Activated T-helper 17 cell treated with anti-CD3 and anti-CD28 coated beads, Interleukin-2, amount 50 U/mL, for 72 hours (primary cell): ENCODE data around the gene CFAP43. TPM values are rescaled to one million over a fixed set of nuclear protein-coding genes. Genes with fewer than 3 reads are reported as not detected.
"Not testable (repeated sequence)": the region's sequence is repeated elsewhere in the genome, so short reads cannot be mapped to it uniquely, and the experiment has no call there.

Source experiments
- ATAC-seq: fragments of 150-1000 bp; cut with Tn5 transposase; replicated peaks from 2 replicates; pipeline ENCODE4 v1.10.0; 2021; ENCODE audit warnings: mild to moderate bottlenecking, moderate library complexity
- H3K27ac Mint-ChIP-seq: one replicate; pipeline ENCODE4 v1.8.0; 2022; ENCODE audit warnings: mixed read lengths
- H3K27me3 Mint-ChIP-seq: one replicate; pipeline ENCODE4 v1.8.0; 2022; ENCODE audit warnings: mixed read lengths
- H3K36me3 Mint-ChIP-seq: one replicate; pipeline ENCODE4 v1.8.0; 2022; ENCODE audit warnings: low read depth, mild to moderate bottlenecking, mixed read lengths
- H3K4me1 Mint-ChIP-seq: one replicate; pipeline ENCODE4 v1.8.0; 2022; ENCODE audit warnings: mixed read lengths
- H3K4me3 Mint-ChIP-seq: one replicate; pipeline ENCODE4 v1.8.0; 2022; ENCODE audit warnings: mild to moderate bottlenecking, mixed read lengths
- H3K9me3 Mint-ChIP-seq: one replicate; pipeline ENCODE4 v1.8.0; 2022; ENCODE audit warnings: mixed read lengths
- total RNA-seq, 2 donors: library from RNA; stranded (reverse); gene quantifications; one replicate each; pipeline ENCODE4 v1.2.3, GENCODE V29; 2022

CFAP43 gene
- total RNA-seq, 2 donors from 2014 or later = 0.16 TPM; not detected in 1

DNA sequence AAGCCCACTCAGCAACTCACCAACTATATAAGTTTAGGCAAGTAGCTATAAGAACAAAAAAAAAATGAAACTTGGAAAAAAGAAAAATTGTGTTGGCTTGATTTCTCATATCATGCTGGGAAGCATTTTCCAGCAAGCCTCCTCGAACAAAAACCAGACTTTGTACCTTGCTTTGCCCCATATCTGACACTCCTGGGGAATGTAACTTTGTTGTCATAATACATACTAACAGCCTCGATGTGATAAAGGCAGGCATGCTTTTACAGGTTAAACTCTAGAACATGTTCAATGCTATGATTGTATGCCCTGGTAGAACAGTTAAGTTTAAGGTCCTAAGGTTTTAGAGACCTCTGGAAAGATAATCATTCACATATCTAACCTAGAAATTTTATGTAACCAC lies 11.6 kb downstream of the CFAP43 start:
- H3K27me3 Mint-ChIP-seq = peaks cover 21% of the 10 kb centered on the region
- no peak overlapping the region for H3K27ac Mint-ChIP-seq
- H3K9me3 Mint-ChIP-seq = no peaks in the 10 kb centered on the region
- no peak overlapping the region for H3K4me3 Mint-ChIP-seq
- H3K4me1 Mint-ChIP-seq = no peaks in the 10 kb centered on the region
- ATAC-seq = no peak
- no peaks in the 10 kb centered on the region for H3K36me3 Mint-ChIP-seq

- no peaks in the 10 kb centered on the region for H3K9me3 Mint-ChIP-seq
- H3K27me3 Mint-ChIP-seq = peaks cover 19% of the 10 kb centered on the region
- H3K4me3 Mint-ChIP-seq = no peak overlapping the region
- H3K4me1 Mint-ChIP-seq = no peaks in the 10 kb centered on the region
- no peak overlapping the region for H3K27ac Mint-ChIP-seq
- H3K36me3 Mint-ChIP-seq = no peaks in the 10 kb centered on the region
- no peak for ATAC-seq
Observed at GRCh38 chr10:104218751-104219150, 13.4 kb downstream of the CFAP43 start.

- peaks cover 12% of the 10 kb centered on the region for H3K27me3 Mint-ChIP-seq
- no peak overlapping the region for H3K4me3 Mint-ChIP-seq
- no peaks in the 10 kb centered on the region for H3K9me3 Mint-ChIP-seq
- H3K36me3 Mint-ChIP-seq = no peaks in the 10 kb centered on the region
- no peak for ATAC-seq
- no peak overlapping the region for H3K27ac Mint-ChIP-seq
- H3K4me1 Mint-ChIP-seq = no peaks in the 10 kb centered on the region
Observed at GRCh38 chr10:104216631-104217030, 15.5 kb downstream of the CFAP43 start.

- ATAC-seq = no peak
- H3K27ac Mint-ChIP-seq = no peak overlapping the region
- H3K4me3 Mint-ChIP-seq = no peak overlapping the region
- no peaks in the 10 kb centered on the region for H3K4me1 Mint-ChIP-seq
- H3K9me3 Mint-ChIP-seq = no peaks in the 10 kb centered on the region
- peaks cover 15% of the 10 kb centered on the region for H3K27me3 Mint-ChIP-seq
- H3K36me3 Mint-ChIP-seq = no peaks in the 10 kb centered on the region
Observed at GRCh38 chr10:104209575-104210198, 22.5 kb downstream of the CFAP43 start.

DNA sequence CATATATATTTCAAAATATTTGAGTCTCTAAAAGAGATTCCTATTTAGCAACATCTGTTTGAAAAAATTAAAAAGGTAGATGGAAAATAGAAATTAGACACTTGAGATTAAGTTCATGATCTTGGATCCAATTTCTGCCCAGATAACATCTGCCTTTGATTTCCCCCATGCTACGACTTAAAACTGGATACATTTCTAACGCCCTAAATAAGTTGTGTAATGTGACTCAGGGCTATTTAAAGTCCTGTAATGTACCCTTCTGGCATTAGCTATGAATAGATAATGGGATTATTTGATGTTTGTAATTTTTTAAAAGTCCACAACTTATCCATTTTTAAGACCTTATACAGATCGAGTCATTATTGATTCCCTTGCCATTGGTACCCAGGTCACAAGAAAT lies 23.4 kb downstream of the CFAP43 start:
- Mint-ChIP-seq H3K4me1 (no peaks in the 10 kb centered on the region), H3K4me3 (no peak overlapping the region), H3K27ac (no peak overlapping the region), H3K36me3 (no peaks in the 10 kb centered on the region), H3K9me3 (no peaks in the 10 kb centered on the region), H3K27me3 (peaks cover 15% of the 10 kb centered on the region)
- no peak for ATAC-seq

GRCh38 chr10:104202231-104202630 lies 29.9 kb downstream of the CFAP43 start:
- H3K36me3 Mint-ChIP-seq = no peaks in the 10 kb centered on the region
- ATAC-seq = no peak
- peaks cover 17% of the 10 kb centered on the region for H3K27me3 Mint-ChIP-seq
- H3K4me1 Mint-ChIP-seq = no peaks in the 10 kb centered on the region
- H3K27ac Mint-ChIP-seq = no peak overlapping the region
- H3K4me3 Mint-ChIP-seq = no peak overlapping the region
- H3K9me3 Mint-ChIP-seq = no peaks in the 10 kb centered on the region

DNA sequence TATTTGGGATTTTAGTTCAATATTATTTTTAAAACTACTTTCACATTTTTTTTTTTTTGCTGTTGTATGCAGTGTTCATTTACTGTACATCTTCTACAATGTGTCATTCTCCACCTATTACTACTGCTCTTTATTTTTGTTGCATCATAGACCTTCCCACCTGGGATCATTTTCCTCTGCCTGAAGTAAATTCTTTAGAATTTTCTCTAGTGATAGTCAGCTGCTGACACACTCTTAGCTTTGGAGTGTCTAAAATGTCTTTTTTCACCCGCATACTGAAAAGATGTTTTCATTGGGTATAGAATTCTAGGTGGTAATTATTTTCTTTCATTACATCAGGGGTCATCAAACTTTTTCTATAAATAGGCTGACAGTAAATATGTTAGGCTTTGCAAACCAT lies 30.5 kb downstream of the CFAP43 start:
- Mint-ChIP-seq H3K4me3 (no peak overlapping the region), H3K27ac (no peak overlapping the region), H3K27me3 (peaks cover 18% of the 10 kb centered on the region), H3K9me3 (no peaks in the 10 kb centered on the region), H3K4me1 (no peaks in the 10 kb centered on the region), H3K36me3 (no peaks in the 10 kb centered on the region)
- ATAC-seq = no peak

- ATAC-seq = no peak
- Mint-ChIP-seq H3K27ac (no peak overlapping the region), H3K4me1 (no peaks in the 10 kb centered on the region), H3K36me3 (no peaks in the 10 kb centered on the region), H3K4me3 (no peak overlapping the region), H3K27me3 (peaks cover 20% of the 10 kb centered on the region), H3K9me3 (no peaks in the 10 kb centered on the region)
Observed at GRCh38 chr10:104199567-104199966, 32.6 kb downstream of the CFAP43 start.

DNA sequence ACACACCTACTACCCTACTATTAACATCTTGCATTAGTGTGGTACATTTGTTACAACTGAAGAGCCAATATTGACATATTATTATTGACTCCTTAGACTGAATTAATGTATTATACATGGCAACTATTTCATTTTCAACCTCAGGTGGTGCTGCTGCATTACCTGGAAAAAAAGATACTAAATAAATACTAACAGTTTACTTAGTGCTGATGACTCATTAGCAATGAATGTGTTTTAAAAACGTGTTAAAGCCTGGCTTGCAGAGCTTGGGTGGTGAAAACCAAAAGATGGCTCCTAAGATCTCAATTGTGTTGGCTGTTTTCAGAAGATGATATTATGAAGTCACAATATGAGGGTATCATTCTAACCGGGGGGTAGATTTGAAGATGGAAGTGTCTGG lies 34.8 kb downstream of the CFAP43 start:
- ATAC-seq = no peak
- Mint-ChIP-seq H3K9me3 (no peaks in the 10 kb centered on the region), H3K4me3 (no peak overlapping the region), H3K36me3 (no peaks in the 10 kb centered on the region), H3K27ac (no peak overlapping the region), H3K27me3 (peaks cover 21% of the 10 kb centered on the region), H3K4me1 (no peaks in the 10 kb centered on the region)

GRCh38 chr10:104195706-104196105 lies 36.5 kb downstream of the CFAP43 start:
- peaks cover 20% of the 10 kb centered on the region for H3K27me3 Mint-ChIP-seq
- no peak for ATAC-seq

DNA sequence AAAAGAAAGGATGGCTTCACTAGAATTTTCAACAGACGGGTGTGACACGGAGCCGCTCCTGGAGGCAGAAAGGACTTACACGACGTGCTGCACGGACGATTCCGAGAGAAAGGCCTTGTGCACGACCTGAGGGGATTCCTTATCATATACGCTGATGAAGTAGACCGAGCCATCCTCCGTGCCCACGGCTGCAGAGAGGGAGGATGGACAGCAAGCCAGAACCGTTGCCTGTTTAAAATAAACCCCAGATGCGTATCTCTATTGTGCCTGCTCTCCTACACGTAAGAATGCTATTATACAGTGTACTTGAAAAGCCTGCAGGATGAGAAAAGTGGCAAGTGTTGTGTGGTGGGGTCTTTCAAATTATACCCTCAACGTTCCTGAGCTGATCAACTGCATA lies 38.4 kb downstream of the CFAP43 start:
- Mint-ChIP-seq H3K4me1 (peaks cover 4% of the 10 kb centered on the region), H3K27me3 (peaks cover 32% of the 10 kb centered on the region)

More at GRCh38 chr10:104195706-104196105, 36.5 kb downstream of the CFAP43 start:
- Mint-ChIP-seq H3K36me3 (no peaks in the 10 kb centered on the region), H3K4me1 (no peaks in the 10 kb centered on the region), H3K27ac (no peak overlapping the region), H3K9me3 (no peaks in the 10 kb centered on the region), H3K4me3 (no peak overlapping the region)

GRCh38 chr10:104190695-104191094 lies 41.5 kb downstream of the CFAP43 start:
- Mint-ChIP-seq H3K9me3 (no peaks in the 10 kb centered on the region), H3K27me3 (peaks cover 20% of the 10 kb centered on the region), H3K4me1 (peaks cover 4% of the 10 kb centered on the region), H3K27ac (no peak overlapping the region), H3K36me3 (no peaks in the 10 kb centered on the region), H3K4me3 (no peak overlapping the region)
- ATAC-seq = no peak

More for the DNA sequence above, 38.4 kb downstream of the CFAP43 start:
- Mint-ChIP-seq H3K4me3 (no peak overlapping the region), H3K36me3 (no peaks in the 10 kb centered on the region), H3K27ac (no peak overlapping the region), H3K9me3 (no peaks in the 10 kb centered on the region)
- ATAC-seq = no peak

DNA sequence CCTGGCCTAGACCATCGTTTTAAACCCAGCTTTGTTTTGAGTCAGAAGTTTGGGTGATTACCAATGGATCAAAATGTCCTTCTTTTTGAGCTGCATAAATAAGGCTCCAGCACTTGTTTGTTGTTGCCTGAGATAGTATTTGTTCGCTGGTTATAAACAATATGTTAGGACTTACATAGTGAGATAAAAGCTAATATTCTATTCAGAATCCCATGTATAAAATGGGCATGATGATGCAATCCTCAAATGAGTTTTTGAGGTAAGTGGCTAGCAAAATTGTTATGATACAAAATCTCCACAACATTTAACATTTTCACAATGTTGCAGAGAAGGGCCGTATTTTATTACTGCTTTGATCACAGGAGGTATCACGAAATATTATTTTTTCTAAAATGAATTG lies 48.5 kb downstream of the CFAP43 start:
- H3K27ac Mint-ChIP-seq = no peak overlapping the region
- H3K36me3 Mint-ChIP-seq = no peaks in the 10 kb centered on the region
- no peak overlapping the region for H3K4me3 Mint-ChIP-seq

DNA sequence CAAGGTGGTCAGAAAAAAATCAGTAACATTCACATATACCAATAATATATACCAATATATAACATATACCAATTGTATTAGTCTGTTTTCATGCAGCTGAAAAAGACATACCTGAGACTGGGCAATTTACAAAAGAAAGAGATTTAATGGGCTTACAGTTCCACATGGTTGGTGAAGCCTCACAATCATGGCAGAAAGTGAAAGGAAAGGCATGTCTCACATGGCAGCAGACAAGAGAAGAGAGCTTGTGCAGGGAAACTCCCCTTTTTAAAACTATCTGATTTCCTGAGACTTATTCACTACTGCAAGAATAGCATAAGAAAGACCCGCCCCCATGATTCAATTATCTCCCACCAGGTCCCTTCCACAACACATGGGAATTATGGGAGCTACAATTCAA lies 58.0 kb downstream of the CFAP43 start:
- not testable (repeated sequence) for ATAC-seq, H3K27me3 Mint-ChIP-seq, H3K4me3 Mint-ChIP-seq, H3K36me3 Mint-ChIP-seq, H3K27ac Mint-ChIP-seq, H3K9me3 Mint-ChIP-seq
- H3K4me1 Mint-ChIP-seq = peaks cover 16% of the 10 kb centered on the region

More for the DNA sequence above, 48.5 kb downstream of the CFAP43 start:
- Mint-ChIP-seq H3K27me3 (peaks cover 3% of the 10 kb centered on the region), H3K4me1 (no peaks in the 10 kb centered on the region), H3K9me3 (no peaks in the 10 kb centered on the region)
- no peak for ATAC-seq

DNA sequence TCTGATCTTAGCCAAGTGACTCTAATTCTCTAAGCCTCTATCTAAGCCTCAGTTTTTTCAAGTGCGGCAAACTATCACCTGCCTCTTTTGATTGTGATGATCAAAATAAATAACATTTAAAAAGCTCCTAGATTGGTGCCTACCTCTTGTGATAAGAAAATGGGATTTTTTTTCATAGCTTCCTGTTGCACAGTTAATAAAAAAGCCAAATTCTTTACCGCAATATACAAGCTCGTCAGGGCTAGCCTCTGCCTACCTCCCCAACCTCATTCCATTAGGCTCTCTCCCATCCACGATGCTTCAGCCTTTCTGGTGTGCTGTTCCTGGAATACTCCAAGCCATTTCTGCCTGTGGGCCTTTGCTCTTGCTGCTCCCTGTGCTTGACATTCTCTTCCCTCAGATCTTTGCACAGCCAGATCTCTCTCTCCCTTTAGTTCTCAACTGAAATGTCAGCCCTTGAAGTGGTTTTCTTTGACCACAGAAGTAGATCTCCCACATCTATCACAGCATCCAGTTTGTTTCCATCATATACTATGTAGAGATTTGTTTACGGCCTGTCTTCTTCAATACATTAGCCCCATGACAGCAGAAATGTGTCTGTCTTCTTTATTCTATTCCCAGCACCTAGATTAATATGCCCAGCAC lies 61.4 kb downstream of the CFAP43 start:
- peaks cover 16% of the 10 kb centered on the region for H3K4me1 Mint-ChIP-seq
- H3K27me3 Mint-ChIP-seq = no peaks in the 10 kb centered on the region
- peak overlapping the region; percentile 37 for H3K27ac Mint-ChIP-seq
- H3K4me3 Mint-ChIP-seq = peak overlapping the region; percentile 4
- no peaks in the 10 kb centered on the region for H3K36me3 Mint-ChIP-seq
- no peak for ATAC-seq
- peaks cover 8% of the 10 kb centered on the region for H3K9me3 Mint-ChIP-seq
